Choroid plexus epithelial cell (primary cell): ENCODE measurements around the gene TMEM86A.

Experiments used
- DNase-seq: peaks from one replicate; pipeline ENCODE4 v3.0.0-alpha.2; 2010; ENCODE audit warnings: low read depth
- H3K4me3 ChIP-seq: 2 replicates; pipeline ENCODE4 v1.5.1; 2011; ENCODE audit warnings: low read depth, mild to moderate bottlenecking, control low read depth, low read length, moderate library complexity
- CTCF ChIP-seq: conservative IDR thresholded peaks from 2 replicates; pipeline ENCODE4 v1.5.1; 2011; ENCODE audit warnings: low read depth, mild to moderate bottlenecking, control low read depth, inconsistent platforms, low read length, moderate library complexity

TMEM86A gene

GRCh38 chr11:18707811-18708340, 9.3 kb downstream of the TMEM86A start:
- TF ChIP-seq CTCF: no peak
- no peak for DNase-seq
- no peak overlapping the region for H3K4me3 ChIP-seq

- TF ChIP-seq CTCF: no peak
- no peak overlapping the region for H3K4me3 ChIP-seq
- no peak for DNase-seq
Measured at GRCh38 chr11:18709414-18709813, 10.8 kb downstream of the TMEM86A start.

GRCh38 chr11:18710545-18710944, 12.0 kb downstream of the TMEM86A start:
- H3K4me3 ChIP-seq: no peak overlapping the region
- no peak for TF ChIP-seq CTCF
- no peak for DNase-seq

GRCh38 chr11:18713646-18714442, 15.3 kb downstream of the TMEM86A start:
- H3K4me3 ChIP-seq: no peak overlapping the region
- DNase-seq: no peak
- TF ChIP-seq CTCF: no peak

GRCh38 chr11:18714443-18714780, 15.8 kb downstream of the TMEM86A start:
- no peak for DNase-seq
- no peak for TF ChIP-seq CTCF
- no peak overlapping the region for H3K4me3 ChIP-seq

- DNase-seq: no peak
- no peak overlapping the region for H3K4me3 ChIP-seq
- TF ChIP-seq CTCF: no peak
Measured at GRCh38 chr11:18715476-18715875, 16.9 kb downstream of the TMEM86A start.
